HepG2 (cell line): Measurements from ENCODE around the gene STK10. TPM values are rescaled to one million over a fixed set of nuclear protein-coding genes. Genes with fewer than 3 reads are reported as not detected.

ENCODE experiments used
- ATF1 ChIP-seq: IDR thresholded peaks from 2 replicates; pipeline ENCODE4 v1.6.1; 2016; ENCODE audit warnings: mild to moderate bottlenecking, control low read depth
- CEBPB ChIP-seq: IDR thresholded peaks from 2 replicates; pipeline ENCODE4 v1.6.1; 2011; ENCODE audit warnings: low read depth, low read length, improper control_type of control experiment, borderline replicate concordance
- FOXJ3 ChIP-seq: sonication (generic); formaldehyde crosslinking; IDR thresholded peaks from 2 replicates; pipeline ENCODE4 v1.4.0; 2020; ENCODE audit warnings: missing genetic modification reagents, mild to moderate bottlenecking, borderline replicate concordance
- GFI1 ChIP-seq: sonication (generic); formaldehyde crosslinking; IDR thresholded peaks from 2 replicates; pipeline ENCODE4 v1.5.0; 2020; ENCODE audit warnings: missing genetic modification reagents, mild to moderate bottlenecking, borderline replicate concordance
- PAX8 ChIP-seq: sonication (generic); formaldehyde crosslinking; IDR thresholded peaks from 2 replicates; pipeline ENCODE4 v1.8.0; 2022; ENCODE audit warnings: mild to moderate bottlenecking, missing genetic modification reagents, borderline replicate concordance
- SMAD3 ChIP-seq: sonication (generic); formaldehyde crosslinking; IDR thresholded peaks from 2 replicates; pipeline ENCODE4 v1.4.0; 2020; ENCODE audit warnings: missing genetic modification reagents
- TBL1XR1 ChIP-seq: fragments of 150-350 bp; IDR thresholded peaks from 2 replicates; pipeline ENCODE4 v1.6.1; 2014; ENCODE audit warnings: borderline replicate concordance, low read length; ENCODE audit not compliant: partially characterized antibody
- TBX3 ChIP-seq: fragments of 450-650 bp; IDR thresholded peaks from 2 replicates; pipeline ENCODE4 v1.6.1; 2017; ENCODE audit warnings: antibody characterized with exemption, mild to moderate bottlenecking, inconsistent platforms, borderline replicate concordance
- ZNF552 ChIP-seq: sonication (generic); formaldehyde crosslinking; IDR thresholded peaks from 2 replicates; pipeline ENCODE4 v1.9.0; 2022; ENCODE audit warnings: missing genetic modification reagents, mild to moderate bottlenecking, borderline replicate concordance
- polyA plus RNA-seq, 8 experiments: library from polyadenylated mRNA; depleted of rRNA in 3 of 8; stranded (reverse) in 7 of 8; unstranded in 1 of 8; fragments of >200 nt; fragmentation: Illumina TruSeq in 4 of 8; extraction: Trizol in 4 of 8; gene quantifications; 2 replicates each; pipeline versions ENCODE4 v1.2.1 to v1.2.3, GENCODE V29; 2011 to 2016; ENCODE audit warnings: low read depth in 4 of 8, missing spikeins in 1 of 8, mixed read lengths in 1 of 8; ENCODE audit not compliant: insufficient read depth in 1 of 8
- total RNA-seq, 5 experiments: library from RNA; depleted of rRNA; stranded (reverse); fragments of >200 nt; fragmentation: Illumina TruSeq; extraction: Trizol; gene quantifications; 2 replicates each; pipeline ENCODE4 v1.2.3, GENCODE V29; 2016; ENCODE audit warnings: low read depth in 1 of 5
- TF ChIP-seq, protein P1 (sequence below): sonication (generic); formaldehyde crosslinking; IDR thresholded peaks from 2 replicates; pipeline ENCODE4 v1.4.0; 2020; ENCODE audit warnings: missing genetic modification reagents, mild to moderate bottlenecking, borderline replicate concordance
- TF ChIP-seq, protein P2 (sequence below): IDR thresholded peaks from 2 replicates; pipeline ENCODE4 v1.4.0; 2020; ENCODE audit warnings: mild to moderate bottlenecking, missing genetic modification reagents
- TF ChIP-seq, protein P3 (sequence below): sonication (generic); formaldehyde crosslinking; IDR thresholded peaks from 2 replicates; pipeline ENCODE4 v1.4.0; 2020; ENCODE audit warnings: missing genetic modification reagents
- TF ChIP-seq, protein P4 (sequence below): sonication (generic); formaldehyde crosslinking; IDR thresholded peaks from 2 replicates; pipeline ENCODE4 v1.4.0; 2020; ENCODE audit warnings: missing genetic modification reagents, mild to moderate bottlenecking, borderline replicate concordance
- TF ChIP-seq, protein P5 (sequence below): sonication (generic); formaldehyde crosslinking; IDR thresholded peaks from 2 replicates; pipeline ENCODE4 v1.5.0; 2020; ENCODE audit warnings: mild to moderate bottlenecking, missing genetic modification reagents, moderate library complexity

Gene STK10
- total and polyA plus RNA-seq, 2 of the 13 experiments (the other 11 are each of a cell fraction or from before 2014, with no cell fraction given): 7.0 to 7.2 TPM

DNA sequence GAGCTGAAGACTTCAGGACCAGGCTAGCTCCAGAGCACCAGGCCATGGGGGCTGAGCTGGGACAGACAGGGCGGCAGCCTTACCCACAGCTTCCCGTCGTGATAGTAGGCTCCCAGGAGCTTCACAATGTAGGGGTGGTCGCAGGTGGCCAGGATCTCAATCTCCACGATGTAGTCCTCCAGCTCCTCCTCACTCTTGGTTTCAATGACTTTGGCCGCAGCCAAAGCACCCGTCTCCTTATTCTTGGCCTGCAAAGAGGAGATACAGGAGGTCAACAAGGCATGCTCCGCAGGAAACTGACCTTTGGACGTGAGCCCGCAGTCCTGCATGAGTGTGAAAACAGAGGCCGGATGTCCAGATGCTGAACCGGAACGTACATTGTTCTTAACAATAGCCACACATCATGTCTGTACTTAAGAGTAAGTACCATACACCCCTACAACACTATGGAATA is 31.5 kb downstream of the STK10 start (continued):
- TF ChIP-seq, protein P1, sequence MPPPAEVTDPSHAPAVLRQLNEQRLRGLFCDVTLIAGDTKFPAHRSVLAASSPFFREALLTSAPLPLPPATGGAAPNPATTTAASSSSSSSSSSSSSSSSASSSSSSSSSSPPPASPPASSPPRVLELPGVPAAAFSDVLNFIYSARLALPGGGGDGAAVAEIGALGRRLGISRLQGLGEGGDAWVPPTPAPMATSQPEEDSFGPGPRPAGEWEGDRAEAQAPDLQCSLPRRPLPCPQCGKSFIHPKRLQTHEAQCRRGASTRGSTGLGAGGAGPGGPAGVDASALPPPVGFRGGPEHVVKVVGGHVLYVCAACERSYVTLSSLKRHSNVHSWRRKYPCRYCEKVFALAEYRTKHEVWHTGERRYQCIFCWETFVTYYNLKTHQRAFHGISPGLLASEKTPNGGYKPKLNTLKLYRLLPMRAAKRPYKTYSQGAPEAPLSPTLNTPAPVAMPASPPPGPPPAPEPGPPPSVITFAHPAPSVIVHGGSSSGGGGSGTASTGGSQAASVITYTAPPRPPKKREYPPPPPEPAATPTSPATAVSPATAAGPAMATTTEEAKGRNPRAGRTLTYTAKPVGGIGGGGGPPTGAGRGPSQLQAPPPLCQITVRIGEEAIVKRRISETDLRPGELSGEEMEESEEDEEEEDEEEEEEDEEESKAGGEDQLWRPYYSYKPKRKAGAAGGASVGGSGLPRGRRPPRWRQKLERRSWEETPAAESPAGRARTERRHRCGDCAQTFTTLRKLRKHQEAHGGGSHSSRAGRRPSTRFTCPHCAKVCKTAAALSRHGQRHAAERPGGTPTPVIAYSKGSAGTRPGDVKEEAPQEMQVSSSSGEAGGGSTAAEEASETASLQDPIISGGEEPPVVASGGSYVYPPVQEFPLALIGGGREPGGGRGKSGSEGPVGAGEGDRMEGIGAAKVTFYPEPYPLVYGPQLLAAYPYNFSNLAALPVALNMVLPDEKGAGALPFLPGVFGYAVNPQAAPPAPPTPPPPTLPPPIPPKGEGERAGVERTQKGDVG (CRISPR knock-in tag): no peak; the same call in 1 of the 2 replicates
- TF ChIP-seq ATF1 (CRISPR knock-in tag): no peak
- TF ChIP-seq, protein P2, sequence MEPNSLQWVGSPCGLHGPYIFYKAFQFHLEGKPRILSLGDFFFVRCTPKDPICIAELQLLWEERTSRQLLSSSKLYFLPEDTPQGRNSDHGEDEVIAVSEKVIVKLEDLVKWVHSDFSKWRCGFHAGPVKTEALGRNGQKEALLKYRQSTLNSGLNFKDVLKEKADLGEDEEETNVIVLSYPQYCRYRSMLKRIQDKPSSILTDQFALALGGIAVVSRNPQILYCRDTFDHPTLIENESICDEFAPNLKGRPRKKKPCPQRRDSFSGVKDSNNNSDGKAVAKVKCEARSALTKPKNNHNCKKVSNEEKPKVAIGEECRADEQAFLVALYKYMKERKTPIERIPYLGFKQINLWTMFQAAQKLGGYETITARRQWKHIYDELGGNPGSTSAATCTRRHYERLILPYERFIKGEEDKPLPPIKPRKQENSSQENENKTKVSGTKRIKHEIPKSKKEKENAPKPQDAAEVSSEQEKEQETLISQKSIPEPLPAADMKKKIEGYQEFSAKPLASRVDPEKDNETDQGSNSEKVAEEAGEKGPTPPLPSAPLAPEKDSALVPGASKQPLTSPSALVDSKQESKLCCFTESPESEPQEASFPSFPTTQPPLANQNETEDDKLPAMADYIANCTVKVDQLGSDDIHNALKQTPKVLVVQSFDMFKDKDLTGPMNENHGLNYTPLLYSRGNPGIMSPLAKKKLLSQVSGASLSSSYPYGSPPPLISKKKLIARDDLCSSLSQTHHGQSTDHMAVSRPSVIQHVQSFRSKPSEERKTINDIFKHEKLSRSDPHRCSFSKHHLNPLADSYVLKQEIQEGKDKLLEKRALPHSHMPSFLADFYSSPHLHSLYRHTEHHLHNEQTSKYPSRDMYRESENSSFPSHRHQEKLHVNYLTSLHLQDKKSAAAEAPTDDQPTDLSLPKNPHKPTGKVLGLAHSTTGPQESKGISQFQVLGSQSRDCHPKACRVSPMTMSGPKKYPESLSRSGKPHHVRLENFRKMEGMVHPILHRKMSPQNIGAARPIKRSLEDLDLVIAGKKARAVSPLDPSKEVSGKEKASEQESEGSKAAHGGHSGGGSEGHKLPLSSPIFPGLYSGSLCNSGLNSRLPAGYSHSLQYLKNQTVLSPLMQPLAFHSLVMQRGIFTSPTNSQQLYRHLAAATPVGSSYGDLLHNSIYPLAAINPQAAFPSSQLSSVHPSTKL (CRISPR knock-in tag): peak; percentile 77
- TF ChIP-seq ZNF552 (CRISPR knock-in tag): no peak
- TF ChIP-seq PAX8 (CRISPR knock-in tag): no peak
- TF ChIP-seq SMAD3 (CRISPR knock-in tag): no peak
- no peak for TF ChIP-seq GFI1
- TF ChIP-seq, protein P3, sequence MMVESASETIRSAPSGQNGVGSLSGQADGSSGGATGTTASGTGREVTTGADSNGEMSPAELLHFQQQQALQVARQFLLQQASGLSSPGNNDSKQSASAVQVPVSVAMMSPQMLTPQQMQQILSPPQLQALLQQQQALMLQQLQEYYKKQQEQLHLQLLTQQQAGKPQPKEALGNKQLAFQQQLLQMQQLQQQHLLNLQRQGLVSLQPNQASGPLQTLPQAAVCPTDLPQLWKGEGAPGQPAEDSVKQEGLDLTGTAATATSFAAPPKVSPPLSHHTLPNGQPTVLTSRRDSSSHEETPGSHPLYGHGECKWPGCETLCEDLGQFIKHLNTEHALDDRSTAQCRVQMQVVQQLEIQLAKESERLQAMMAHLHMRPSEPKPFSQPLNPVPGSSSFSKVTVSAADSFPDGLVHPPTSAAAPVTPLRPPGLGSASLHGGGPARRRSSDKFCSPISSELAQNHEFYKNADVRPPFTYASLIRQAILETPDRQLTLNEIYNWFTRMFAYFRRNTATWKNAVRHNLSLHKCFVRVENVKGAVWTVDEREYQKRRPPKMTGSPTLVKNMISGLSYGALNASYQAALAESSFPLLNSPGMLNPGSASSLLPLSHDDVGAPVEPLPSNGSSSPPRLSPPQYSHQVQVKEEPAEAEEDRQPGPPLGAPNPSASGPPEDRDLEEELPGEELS (CRISPR knock-in tag): peak; percentile 41; the same call in 1 of the 2 replicates
- peak; percentile 17; the same call in 1 of the 2 replicates for TF ChIP-seq TBX3
- TF ChIP-seq, protein P4, sequence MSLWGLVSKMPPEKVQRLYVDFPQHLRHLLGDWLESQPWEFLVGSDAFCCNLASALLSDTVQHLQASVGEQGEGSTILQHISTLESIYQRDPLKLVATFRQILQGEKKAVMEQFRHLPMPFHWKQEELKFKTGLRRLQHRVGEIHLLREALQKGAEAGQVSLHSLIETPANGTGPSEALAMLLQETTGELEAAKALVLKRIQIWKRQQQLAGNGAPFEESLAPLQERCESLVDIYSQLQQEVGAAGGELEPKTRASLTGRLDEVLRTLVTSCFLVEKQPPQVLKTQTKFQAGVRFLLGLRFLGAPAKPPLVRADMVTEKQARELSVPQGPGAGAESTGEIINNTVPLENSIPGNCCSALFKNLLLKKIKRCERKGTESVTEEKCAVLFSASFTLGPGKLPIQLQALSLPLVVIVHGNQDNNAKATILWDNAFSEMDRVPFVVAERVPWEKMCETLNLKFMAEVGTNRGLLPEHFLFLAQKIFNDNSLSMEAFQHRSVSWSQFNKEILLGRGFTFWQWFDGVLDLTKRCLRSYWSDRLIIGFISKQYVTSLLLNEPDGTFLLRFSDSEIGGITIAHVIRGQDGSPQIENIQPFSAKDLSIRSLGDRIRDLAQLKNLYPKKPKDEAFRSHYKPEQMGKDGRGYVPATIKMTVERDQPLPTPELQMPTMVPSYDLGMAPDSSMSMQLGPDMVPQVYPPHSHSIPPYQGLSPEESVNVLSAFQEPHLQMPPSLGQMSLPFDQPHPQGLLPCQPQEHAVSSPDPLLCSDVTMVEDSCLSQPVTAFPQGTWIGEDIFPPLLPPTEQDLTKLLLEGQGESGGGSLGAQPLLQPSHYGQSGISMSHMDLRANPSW (CRISPR knock-in tag): no peak
- no peak for TF ChIP-seq TBL1XR1
- no peak for TF ChIP-seq FOXJ3
- no peak for TF ChIP-seq CEBPB
- TF ChIP-seq, protein P5, sequence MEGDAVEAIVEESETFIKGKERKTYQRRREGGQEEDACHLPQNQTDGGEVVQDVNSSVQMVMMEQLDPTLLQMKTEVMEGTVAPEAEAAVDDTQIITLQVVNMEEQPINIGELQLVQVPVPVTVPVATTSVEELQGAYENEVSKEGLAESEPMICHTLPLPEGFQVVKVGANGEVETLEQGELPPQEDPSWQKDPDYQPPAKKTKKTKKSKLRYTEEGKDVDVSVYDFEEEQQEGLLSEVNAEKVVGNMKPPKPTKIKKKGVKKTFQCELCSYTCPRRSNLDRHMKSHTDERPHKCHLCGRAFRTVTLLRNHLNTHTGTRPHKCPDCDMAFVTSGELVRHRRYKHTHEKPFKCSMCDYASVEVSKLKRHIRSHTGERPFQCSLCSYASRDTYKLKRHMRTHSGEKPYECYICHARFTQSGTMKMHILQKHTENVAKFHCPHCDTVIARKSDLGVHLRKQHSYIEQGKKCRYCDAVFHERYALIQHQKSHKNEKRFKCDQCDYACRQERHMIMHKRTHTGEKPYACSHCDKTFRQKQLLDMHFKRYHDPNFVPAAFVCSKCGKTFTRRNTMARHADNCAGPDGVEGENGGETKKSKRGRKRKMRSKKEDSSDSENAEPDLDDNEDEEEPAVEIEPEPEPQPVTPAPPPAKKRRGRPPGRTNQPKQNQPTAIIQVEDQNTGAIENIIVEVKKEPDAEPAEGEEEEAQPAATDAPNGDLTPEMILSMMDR (CRISPR knock-in tag): no peak
